IMR-90 (cell line): ENCODE results near the gene UTP11. TPM values are rescaled to one million over a fixed set of nuclear protein-coding genes. Genes with fewer than 3 reads are reported as not detected.

ENCODE experiments used
- ATAC-seq: fragments of 200-7000 bp; cut with Tn5 transposase; 2 replicates; pipeline ENCODE4 v1.9.1; 2020; ENCODE audit warnings: low read depth, mild to moderate bottlenecking, moderate library complexity
- BruUV-seq: library from RNA; stranded (reverse); fragments of 400-500 nt; replicated peaks from 2 replicates; lab custom pipeline; 2021; lab: Mats Ljungman, UMichigan
- CTCF ChIA-PET: fragments of 300-600 bp; formaldehyde crosslinking; extraction: SDS; loops from one replicate; lab custom pipeline; 2021; ENCODE audit warnings: antibody characterized with exemption; lab: Yijun Ruan, JAX
- POLR2A ChIA-PET: fragments of 300-600 bp; sonication (Branson Sonifier 250); formaldehyde crosslinking; loops from one replicate; lab custom pipeline; 2022; ENCODE audit warnings: antibody characterized with exemption; ENCODE audit not compliant: unreplicated experiment; lab: Charles Lee
- DNase-seq: peaks from one replicate; pipeline ENCODE4 v3.0.0; 2013
- H2AFZ ChIP-seq: replicated peaks from 2 replicates; pipeline ENCODE3; 2013; ENCODE audit warnings: low read length, mild to moderate bottlenecking; ENCODE audit not compliant: poor library complexity
- H2AK5ac ChIP-seq: 2 replicates; pipeline ENCODE4 v1.6.1; 2013; ENCODE audit warnings: low read depth, low read length, inconsistent platforms
- H2AK9ac ChIP-seq: replicated peaks from 2 replicates; pipeline ENCODE3; 2013; ENCODE audit warnings: mild to moderate bottlenecking, low read depth, low read length, moderate library complexity; ENCODE audit not compliant: poor library complexity
- H2BK120ac ChIP-seq: 2 replicates; pipeline ENCODE4 v1.6.1; 2013; ENCODE audit warnings: low read depth, low read length, inconsistent platforms
- H2BK15ac ChIP-seq: 3 replicates; pipeline ENCODE4 v1.6.1; 2013; ENCODE audit warnings: low read depth, low read length, inconsistent platforms
- H2BK20ac ChIP-seq: 2 replicates; pipeline ENCODE4 v1.6.1; 2013; ENCODE audit warnings: low read depth, mild to moderate bottlenecking, inconsistent platforms, low read length, moderate library complexity
- H2BK5ac ChIP-seq: 2 replicates; pipeline ENCODE4 v1.6.1; 2013; ENCODE audit warnings: mild to moderate bottlenecking, low read depth, low read length, inconsistent platforms; ENCODE audit not compliant: poor library complexity, severe bottlenecking
- H3K14ac ChIP-seq: replicated peaks from 2 replicates; pipeline ENCODE4 v1.6.1; 2013; ENCODE audit warnings: low read depth, low read length, inconsistent platforms
- H3K18ac ChIP-seq: 2 replicates; pipeline ENCODE4 v1.6.1; 2013; ENCODE audit warnings: low read depth, low read length, control low read depth
- H3K23ac ChIP-seq: 2 replicates; pipeline ENCODE4 v1.6.1; 2013; ENCODE audit warnings: low read depth, low read length, inconsistent platforms
- H3K27ac ChIP-seq: 2 replicates; pipeline ENCODE4 v1.5.1; 2013; ENCODE audit warnings: mild to moderate bottlenecking, control low read depth, low read length; ENCODE audit not compliant: insufficient read depth
- H3K27me3 ChIP-seq: 2 replicates; pipeline ENCODE4 v1.6.1; 2013; ENCODE audit warnings: low read length; ENCODE audit not compliant: control insufficient read depth, insufficient read depth
- H3K36me3 ChIP-seq: 2 replicates; pipeline ENCODE4 v1.6.1; 2013; ENCODE audit warnings: low read length, mixed read lengths; ENCODE audit not compliant: control insufficient read depth, insufficient read depth
- H3K4ac ChIP-seq: 2 replicates; pipeline ENCODE4 v1.6.1; 2013; ENCODE audit warnings: low read depth, low read length, inconsistent platforms
- H3K4me1 ChIP-seq: 2 replicates; pipeline ENCODE4 v1.6.1; 2013; ENCODE audit warnings: low read length, mixed read lengths; ENCODE audit not compliant: control insufficient read depth, insufficient read depth
- H3K4me2 ChIP-seq: 2 replicates; pipeline ENCODE4 v1.6.1; 2013; ENCODE audit warnings: low read depth, mild to moderate bottlenecking, control low read depth, low read length, moderate library complexity
- H3K4me3 ChIP-seq: 2 replicates; pipeline ENCODE4 v1.5.1; 2013; ENCODE audit warnings: low read depth, mild to moderate bottlenecking, control low read depth, low read length, moderate library complexity; ENCODE audit not compliant: insufficient read depth
- H3K56ac ChIP-seq: 2 replicates; pipeline ENCODE4 v1.6.1; 2013; ENCODE audit warnings: low read length, inconsistent platforms; ENCODE audit not compliant: insufficient read depth; ENCODE audit errors: extremely low read depth
- H3K79me1 ChIP-seq, 2 experiments: 2 replicates each; pipeline ENCODE4 v1.6.1; 2013; ENCODE audit warnings: low read length in 2 of 2, inconsistent platforms in 1 of 2, low read depth in 1 of 2
- H3K9ac ChIP-seq: 2 replicates; pipeline ENCODE4 v1.6.1; 2013; ENCODE audit warnings: low read depth, low read length, control low read depth
- H3K9me1 ChIP-seq: 2 replicates; pipeline ENCODE4 v1.6.1; 2013; ENCODE audit warnings: low read length, inconsistent platforms; ENCODE audit not compliant: insufficient read depth
- H3K9me3 ChIP-seq: 2 replicates; pipeline ENCODE4 v1.6.1; 2013; ENCODE audit warnings: low read length; ENCODE audit not compliant: control insufficient read depth, insufficient read depth
- H4K20me1 ChIP-seq: 2 replicates; pipeline ENCODE4 v1.6.1; 2013; ENCODE audit warnings: low read length, inconsistent platforms; ENCODE audit not compliant: insufficient read depth
- H4K5ac ChIP-seq: 2 replicates; pipeline ENCODE4 v1.6.1; 2013; ENCODE audit warnings: mild to moderate bottlenecking, low read depth, low read length, control low read depth
- H4K8ac ChIP-seq, 2 experiments: 2 replicates each; pipeline ENCODE4 v1.6.1; 2013; ENCODE audit warnings: low read depth in 2 of 2, low read length in 2 of 2, control low read depth in 1 of 2, inconsistent platforms in 1 of 2
- H4K91ac ChIP-seq: 2 replicates; pipeline ENCODE4 v1.6.1; 2013; ENCODE audit warnings: low read depth, low read length, inconsistent platforms; ENCODE audit not compliant: insufficient read depth
- BHLHE40 ChIP-seq: fragments of 150-350 bp; IDR thresholded peaks from 2 replicates; pipeline ENCODE4 v1.6.1; 2016; ENCODE audit warnings: mild to moderate bottlenecking, low read depth, low read length
- CEBPB ChIP-seq: IDR thresholded peaks from 2 replicates; pipeline ENCODE4 v1.6.1; 2012; ENCODE audit warnings: low read depth, low read length, improper control_type of control experiment
- CHD1 ChIP-seq: IDR thresholded peaks from 2 replicates; pipeline ENCODE4 v1.6.1; 2012; ENCODE audit warnings: low read depth, low read length, improper control_type of control experiment
- ELK1 ChIP-seq: fragments of 150-350 bp; IDR thresholded peaks from 2 replicates; pipeline ENCODE4 v1.6.1; 2016; ENCODE audit warnings: low read depth, mild to moderate bottlenecking, low read length, moderate library complexity, borderline replicate concordance
- FOS ChIP-seq: fragments of 150-350 bp; IDR thresholded peaks from 2 replicates; pipeline ENCODE4 v1.6.1; 2016; ENCODE audit warnings: low read depth, low read length
- MAFK ChIP-seq: IDR thresholded peaks from 2 replicates; pipeline ENCODE4 v1.6.1; 2012; ENCODE audit warnings: low read depth, low read length, improper control_type of control experiment
- MAZ ChIP-seq: IDR thresholded peaks from 2 replicates; pipeline ENCODE4 v1.6.1; 2012; ENCODE audit warnings: low read depth, mild to moderate bottlenecking, low read length, improper control_type of control experiment, moderate library complexity, borderline replicate concordance
- MXI1 ChIP-seq: IDR thresholded peaks from 2 replicates; pipeline ENCODE4 v1.6.1; 2012; ENCODE audit warnings: low read depth, mild to moderate bottlenecking, low read length, moderate library complexity, borderline replicate concordance
- NFE2L2 ChIP-seq: fragments of 150-350 bp; IDR thresholded peaks from 2 replicates; pipeline ENCODE4 v1.6.1; 2016; ENCODE audit warnings: low read depth, mild to moderate bottlenecking, low read length
- POLR2A ChIP-seq: IDR thresholded peaks from 2 replicates; pipeline ENCODE4 v1.6.1; 2012; ENCODE audit warnings: mild to moderate bottlenecking, low read depth, low read length
- RAD21 ChIP-seq: IDR thresholded peaks from 2 replicates; pipeline ENCODE4 v1.6.1; 2012; ENCODE audit warnings: low read length, improper control_type of control experiment
- RCOR1 ChIP-seq: IDR thresholded peaks from 2 replicates; pipeline ENCODE4 v1.6.1; 2012; ENCODE audit warnings: mild to moderate bottlenecking, low read length, improper control_type of control experiment; ENCODE audit not compliant: insufficient replicate concordance
- RFX5 ChIP-seq: IDR thresholded peaks from 2 replicates; pipeline ENCODE4 v1.8.0; 2012; ENCODE audit warnings: low read depth, mild to moderate bottlenecking, low read length, moderate library complexity
- SMC3 ChIP-seq: fragments of 150-350 bp; IDR thresholded peaks from 2 replicates; pipeline ENCODE4 v1.6.1; 2016; ENCODE audit warnings: low read depth, mild to moderate bottlenecking, antibody characterized with exemption, low read length, moderate library complexity
- USF2 ChIP-seq: fragments of 150-350 bp; IDR thresholded peaks from 2 replicates; pipeline ENCODE4 v1.6.1; 2017; ENCODE audit warnings: mild to moderate bottlenecking, antibody characterized with exemption, low read length, low read depth
- WGBS, 2 experiments: methylation state at CpG; one replicate each; pipeline versions ENCODE4 v1.1.5 to v1.1.7; 2013; ENCODE audit warnings: missing lambda C conversion rate in 2 of 2; ENCODE audit not compliant: insufficient read length in 1 of 2; ENCODE audit errors: extremely low coverage in 2 of 2; 5-methylcytosine and 5-hydroxymethylcytosine counted together
- dilution Hi-C: fragments of 300-500 bp; cut with HindIII; formaldehyde crosslinking; loops from one replicate; pipeline ENCODE4 v1.14.3; 2018; ENCODE audit warnings: low sequenced_read_pairs; ENCODE audit not compliant: unreplicated experiment
- in situ Hi-C: fragments of 300-500 bp; cut with MboI; formaldehyde crosslinking; loops from 3 replicates; pipeline ENCODE4 v1.14.3; 2019; ENCODE audit warnings: low sequenced_read_pairs, inconsistent platforms, mixed read lengths
- intact Hi-C: fragments of 100-400 bp; cut with micrococcal nuclease; formaldehyde crosslinking; loops from 2 replicates; pipeline ENCODE4 v1.10.0; 2022
- polyA plus RNA-seq, 3 experiments: library from polyadenylated mRNA; depleted of rRNA; stranded (reverse); fragments of >200 nt; gene quantifications; 2 replicates each; pipeline ENCODE4 v1.2.3, GENCODE V29; 2012; ENCODE audit warnings: low replicate concordance in 1 of 3
- total RNA-seq: library from RNA; depleted of rRNA; stranded (reverse); fragments of >200 nt; gene quantifications from 2 replicates; pipeline ENCODE4 v1.2.3, GENCODE V29; 2012
- TF ChIP-seq, protein P1 (sequence below): conservative IDR thresholded peaks from 2 replicates; pipeline ENCODE4 v1.5.1; 2012; ENCODE audit warnings: mild to moderate bottlenecking, low read depth, low read length, improper control_type of control experiment

The UTP11 gene
- total and polyA plus RNA-seq, 2 of the 4 experiments (the other 2 are of a cell fraction), result 22.0 to 27.8 TPM

DNA sequence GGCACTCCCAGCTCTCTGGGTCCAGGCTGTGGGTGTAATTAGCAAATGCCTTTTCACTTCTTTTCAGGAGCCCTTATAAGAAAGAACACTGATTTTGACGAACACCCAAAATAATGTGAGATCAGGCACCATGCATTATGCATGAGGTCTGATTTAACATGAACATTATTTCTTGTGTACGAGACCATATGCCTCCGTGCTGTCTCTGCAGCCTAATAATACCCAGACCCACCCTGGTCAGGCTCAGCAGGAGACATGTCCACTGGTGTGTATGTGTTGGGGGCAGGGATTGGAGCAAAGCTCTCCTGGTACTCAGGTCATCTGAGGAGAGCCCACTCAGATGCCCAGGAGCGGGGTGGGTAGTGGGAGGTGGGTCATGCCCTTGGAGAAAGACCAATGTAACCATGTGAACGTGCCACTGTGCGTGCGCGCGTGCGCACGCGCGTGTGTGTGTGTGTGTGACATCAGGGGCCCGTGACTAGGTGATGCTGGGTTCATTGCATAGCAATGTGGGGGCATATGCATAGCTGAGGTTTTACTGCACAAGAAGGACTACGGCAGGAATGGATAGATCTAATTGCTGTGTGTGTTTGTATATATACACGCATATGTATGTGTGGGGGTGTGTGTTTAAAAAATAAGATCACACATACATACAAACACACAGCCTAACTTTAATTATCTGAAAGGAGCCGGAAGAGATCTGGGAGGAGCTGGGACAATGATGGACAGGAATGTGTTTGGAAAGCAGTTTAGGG, 27.0 kb downstream of the UTP11 start:
- no peak overlapping the region for H4K91ac ChIP-seq
- dilution Hi-C loops (no loop called here), in situ Hi-C loops (no loop called here), intact Hi-C loops (loop anchor here (10.0 kb wide), 1 partner anchor 435 kb away; no protein-coding TSS in a partner anchor)
- H2AK5ac ChIP-seq, result no peak overlapping the region
- WGBS, 2 experiments, result no CpG with 5 or more reads among the region's 17 CpGs
- no peaks in the 10 kb centered on the region for H3K4me1 ChIP-seq
- H2BK120ac ChIP-seq, result no peak overlapping the region
- H3K9ac ChIP-seq, result no peak overlapping the region
- H4K20me1 ChIP-seq, result no peaks in the 10 kb centered on the region
- no peak overlapping the region for H3K56ac ChIP-seq
- ChIA-PET CTCF (no interaction called here), POLR2A (no interaction called here)
- no peak overlapping the region for H3K14ac ChIP-seq
- TF ChIP-seq ELK1, result no peak
- TF ChIP-seq RAD21, result no peak
- TF ChIP-seq RFX5, result no peak
- TF ChIP-seq CHD1, result no peak
- TF ChIP-seq CEBPB, result no peak
- no peak for TF ChIP-seq SMC3
- TF ChIP-seq FOS, result no peak
- no peak for TF ChIP-seq MAFK
- TF ChIP-seq NFE2L2, result no peak
- TF ChIP-seq BHLHE40, result no peak
- TF ChIP-seq, protein P1, sequence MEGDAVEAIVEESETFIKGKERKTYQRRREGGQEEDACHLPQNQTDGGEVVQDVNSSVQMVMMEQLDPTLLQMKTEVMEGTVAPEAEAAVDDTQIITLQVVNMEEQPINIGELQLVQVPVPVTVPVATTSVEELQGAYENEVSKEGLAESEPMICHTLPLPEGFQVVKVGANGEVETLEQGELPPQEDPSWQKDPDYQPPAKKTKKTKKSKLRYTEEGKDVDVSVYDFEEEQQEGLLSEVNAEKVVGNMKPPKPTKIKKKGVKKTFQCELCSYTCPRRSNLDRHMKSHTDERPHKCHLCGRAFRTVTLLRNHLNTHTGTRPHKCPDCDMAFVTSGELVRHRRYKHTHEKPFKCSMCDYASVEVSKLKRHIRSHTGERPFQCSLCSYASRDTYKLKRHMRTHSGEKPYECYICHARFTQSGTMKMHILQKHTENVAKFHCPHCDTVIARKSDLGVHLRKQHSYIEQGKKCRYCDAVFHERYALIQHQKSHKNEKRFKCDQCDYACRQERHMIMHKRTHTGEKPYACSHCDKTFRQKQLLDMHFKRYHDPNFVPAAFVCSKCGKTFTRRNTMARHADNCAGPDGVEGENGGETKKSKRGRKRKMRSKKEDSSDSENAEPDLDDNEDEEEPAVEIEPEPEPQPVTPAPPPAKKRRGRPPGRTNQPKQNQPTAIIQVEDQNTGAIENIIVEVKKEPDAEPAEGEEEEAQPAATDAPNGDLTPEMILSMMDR, result no peak
- no peak for TF ChIP-seq MAZ
- TF ChIP-seq RCOR1, result no peak
- no peak for TF ChIP-seq USF2
- no peak for TF ChIP-seq POLR2A
- no peak for TF ChIP-seq MXI1
- H2AK9ac ChIP-seq, result no peak overlapping the region
- no peak overlapping the region for H3K18ac ChIP-seq
- no peaks in the 10 kb centered on the region for H3K9me3 ChIP-seq
- H3K79me1 ChIP-seq, result no peaks in the 10 kb centered on the region
- H3K27me3 ChIP-seq, result peaks cover 55% of the 10 kb centered on the region
- H3K4me3 ChIP-seq, result no peak overlapping the region
- H2BK15ac ChIP-seq, result no peak overlapping the region
- no peak overlapping the region for H4K5ac ChIP-seq
- H3K27ac ChIP-seq, result no peak overlapping the region
- ATAC-seq (no peak; the same call in 1 of the 2 replicates), DNase-seq (no peak)
- no peak overlapping the region for H2AFZ ChIP-seq
- no TSS peak for BruUV-seq
- H2BK5ac ChIP-seq, result no peak overlapping the region
- H3K4me2 ChIP-seq, result no peak overlapping the region
- no peak overlapping the region for H3K23ac ChIP-seq
- H3K9me1 ChIP-seq, result no peaks in the 10 kb centered on the region
- no peak overlapping the region for H2BK20ac ChIP-seq
- H3K36me3 ChIP-seq, result no peaks in the 10 kb centered on the region
- H3K4ac ChIP-seq, result no peak overlapping the region
- no peak overlapping the region for H4K8ac ChIP-seq
